ENCODE measurements around the gene PCP4.

Gene PCP4

GRCh38 chr21:39946199-39946598, 79.0 kb downstream of the PCP4 start:
- no peak for DNase-seq (ENCODE audit: low spot score)
- TF ChIP-seq CTCF (conservative IDR thresholded peaks at IDR 0.05; ENCODE audit: low read depth): no peak
- no peak overlapping the region for H3K27ac ChIP-seq
- ChIA-PET POLR2A (ENCODE audit: low non-redundant PET) (no interaction called here), CTCF (no interaction called here)

GRCh38 chr21:39947031-39947430, 79.8 kb downstream of the PCP4 start:
- POLR2A ChIA-PET (ENCODE audit: low non-redundant PET): no interaction called here
- CTCF ChIA-PET: interaction anchor here (0.5 kb wide), 1 partner anchor 1758 kb away, joined by 3 read pairs; no protein-coding TSS in a partner anchor

GRCh38 chr21:39951183-39952101, 84.2 kb downstream of the PCP4 start:
- ChIA-PET POLR2A (ENCODE audit: low non-redundant PET) (no interaction called here), CTCF (no interaction called here)
- TF ChIP-seq CTCF (conservative IDR thresholded peaks at IDR 0.05; ENCODE audit: low read depth): no peak
- H3K27ac ChIP-seq: no peak overlapping the region
- DNase-seq (ENCODE audit: low spot score): no peak

More at GRCh38 chr21:39947031-39947430, 79.8 kb downstream of the PCP4 start:
- no peak for TF ChIP-seq CTCF (conservative IDR thresholded peaks at IDR 0.05; ENCODE audit: low read depth)
- no peak for DNase-seq (ENCODE audit: low spot score)
- H3K27ac ChIP-seq: no peak overlapping the region

- ChIA-PET POLR2A (ENCODE audit: low non-redundant PET) (no interaction called here), CTCF (no interaction called here)
- no peak overlapping the region for H3K27ac ChIP-seq
These were observed 85.0 kb downstream of the PCP4 start for GRCh38 chr21:39952265-39952664.

GRCh38 chr21:39954570-39954969, 87.3 kb downstream of the PCP4 start:
- no peak overlapping the region for H3K27ac ChIP-seq
- no peak for TF ChIP-seq CTCF (conservative IDR thresholded peaks at IDR 0.05; ENCODE audit: low read depth)
- ChIA-PET CTCF (interaction anchor here (0.6 kb wide), 1 partner anchor 115 kb away, joined by 3 read pairs; no protein-coding TSS in a partner anchor), POLR2A (ENCODE audit: low non-redundant PET) (no interaction called here)
- DNase-seq (ENCODE audit: low spot score): no peak

More at GRCh38 chr21:39952265-39952664, 85.0 kb downstream of the PCP4 start:
- TF ChIP-seq CTCF (conservative IDR thresholded peaks at IDR 0.05; ENCODE audit: low read depth): no peak
- DNase-seq (ENCODE audit: low spot score): no peak

GRCh38 chr21:39955326-39955725, 88.1 kb downstream of the PCP4 start:
- DNase-seq (ENCODE audit: low spot score): no peak
- POLR2A ChIA-PET (ENCODE audit: low non-redundant PET): no interaction called here
- no peak overlapping the region for H3K27ac ChIP-seq
- CTCF ChIA-PET: interaction anchor here (0.6 kb wide), 1 partner anchor 114 kb away, joined by 3 read pairs; no protein-coding TSS in a partner anchor
- TF ChIP-seq CTCF (conservative IDR thresholded peaks at IDR 0.05; ENCODE audit: low read depth): no peak
